Activated CD8-positive, alpha-beta memory T cell treated with anti-CD3 and anti-CD28 coated beads, Interleukin-2, amount 10 ng/mL, durations not matched to agents 7 days and 5 days (primary cell): ENCODE results near the gene HSD11B1. TPM values are rescaled to one million over a fixed set of nuclear protein-coding genes. Genes with fewer than 3 reads are reported as not detected.

Experiments
- ATAC-seq: fragments of 150-1000 bp; cut with Tn5 transposase; one replicate; pipeline ENCODE4 v1.10.0; 2021; ENCODE audit warnings: moderate library complexity
- CTCF ChIA-PET: fragments of 350-600 bp; sonication (Branson Sonifier 250); formaldehyde crosslinking; loops from one replicate; lab custom pipeline; 2021; ENCODE audit warnings: antibody characterized with exemption; lab: Charles Lee
- DNase-seq: peaks from one replicate; pipeline ENCODE4 v3.0.0-alpha.2; 2020
- H3K27ac Mint-ChIP-seq: one replicate; pipeline ENCODE4 v1.8.0; 2021; ENCODE audit warnings: mild to moderate bottlenecking, mixed read lengths
- H3K27me3 Mint-ChIP-seq: one replicate; pipeline ENCODE4 v1.8.0; 2021; ENCODE audit warnings: mixed read lengths
- H3K36me3 Mint-ChIP-seq: one replicate; pipeline ENCODE4 v1.8.0; 2021; ENCODE audit warnings: mild to moderate bottlenecking, mixed read lengths
- H3K4me1 Mint-ChIP-seq: one replicate; pipeline ENCODE4 v1.8.0; 2021; ENCODE audit warnings: mixed read lengths
- H3K4me3 Mint-ChIP-seq: one replicate; pipeline ENCODE4 v1.8.0; 2021; ENCODE audit warnings: mild to moderate bottlenecking, moderate library complexity, mixed read lengths
- H3K9me3 Mint-ChIP-seq: one replicate; pipeline ENCODE4 v1.8.0; 2022; ENCODE audit warnings: low read depth, mixed read lengths
- total RNA-seq, 2 experiments: library from RNA; stranded (reverse); gene quantifications; one replicate each; pipeline ENCODE4 v1.2.3, GENCODE V29; 2021

The HSD11B1 gene
- total RNA-seq, 2 experiments from 2014 or later, result 0.91 TPM; not detected in 1

DNA sequence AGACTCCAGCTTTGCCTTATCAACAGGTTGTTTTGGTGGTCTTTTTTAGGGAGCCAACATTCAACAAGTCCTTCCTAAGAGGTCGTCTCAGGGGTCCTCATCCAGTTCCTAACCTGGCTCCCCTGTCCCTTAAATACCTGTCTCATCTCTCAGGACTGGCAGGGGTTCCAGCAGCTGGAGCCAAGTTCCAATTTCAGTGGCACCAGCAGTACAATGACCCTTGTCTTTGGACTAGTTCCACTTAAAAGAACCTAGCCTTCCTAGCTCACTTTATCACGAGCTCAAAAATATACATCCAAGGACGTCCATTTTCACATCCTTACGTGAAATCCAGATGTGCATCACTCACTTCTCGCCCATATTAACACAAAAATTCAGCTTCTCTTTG, 32.5 kb downstream of the HSD11B1 start:
- no peak overlapping the region for H3K4me3 Mint-ChIP-seq
- CTCF ChIA-PET, result interaction anchor here (0.8 to 2.0 kb wide), 8 partner anchors 9 to 177 kb away, joined by 3 to 8 read pairs (median 4); no protein-coding TSS in a partner anchor
- H3K27me3 Mint-ChIP-seq, result no peaks in the 10 kb centered on the region
- DNase-seq (no peak), ATAC-seq (no peak)
- peaks cover 2% of the 10 kb centered on the region for H3K36me3 Mint-ChIP-seq
- H3K27ac Mint-ChIP-seq, result no peak overlapping the region
- H3K4me1 Mint-ChIP-seq, result peaks cover 11% of the 10 kb centered on the region
- H3K9me3 Mint-ChIP-seq, result no peaks in the 10 kb centered on the region

DNA sequence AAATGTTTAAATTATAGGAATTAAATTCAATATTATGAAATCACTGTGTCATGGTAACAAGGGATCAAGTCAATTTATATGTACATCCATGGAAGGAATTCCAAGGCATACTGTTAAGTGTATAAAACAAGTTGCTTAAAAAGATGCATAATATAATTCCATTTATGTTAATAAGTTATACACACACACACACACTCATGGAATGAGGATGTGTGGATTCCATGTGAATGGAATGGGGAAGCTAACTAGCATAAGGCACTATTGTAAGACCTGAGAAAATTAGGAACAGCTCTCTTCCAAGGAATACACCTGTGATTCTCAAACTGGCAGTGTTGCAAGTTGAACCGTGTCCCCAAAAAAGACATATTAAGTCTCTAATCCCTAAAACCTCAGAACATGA, 33.6 kb downstream of the HSD11B1 start:
- Mint-ChIP-seq H3K4me1 (peaks cover 19% of the 10 kb centered on the region), H3K36me3 (no peaks in the 10 kb centered on the region)

DNA sequence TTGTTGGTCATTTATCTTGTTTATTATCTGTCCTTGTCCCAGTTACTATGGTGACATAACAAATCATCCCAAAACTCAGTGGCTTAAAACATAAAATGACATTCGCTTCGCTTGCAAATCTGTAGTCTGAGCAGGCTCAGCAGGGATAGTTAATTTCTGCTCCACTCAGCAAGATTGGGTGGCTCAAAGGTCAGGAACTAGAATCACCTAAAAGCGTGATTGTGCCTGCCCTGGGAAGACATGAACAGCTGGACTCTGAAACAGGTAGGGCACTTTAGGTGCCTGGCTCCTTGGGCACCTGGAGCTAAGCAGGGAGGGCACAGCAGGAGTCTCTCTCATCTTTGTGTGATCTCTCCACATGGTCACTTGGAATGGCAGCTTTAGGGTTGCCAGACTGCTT, 36.5 kb downstream of the HSD11B1 start:
- H3K4me3 Mint-ChIP-seq, result no peak overlapping the region
- H3K27ac Mint-ChIP-seq, result no peak overlapping the region
- H3K27me3 Mint-ChIP-seq, result no peaks in the 10 kb centered on the region
- CTCF ChIA-PET, result interaction anchor here (0.7 kb wide), 1 partner anchor 10 kb away, joined by 3 read pairs; no protein-coding TSS in a partner anchor
- no peaks in the 10 kb centered on the region for H3K9me3 Mint-ChIP-seq
- ATAC-seq (no peak), DNase-seq (no peak)
- peaks cover 19% of the 10 kb centered on the region for H3K4me1 Mint-ChIP-seq
- H3K36me3 Mint-ChIP-seq, result no peaks in the 10 kb centered on the region

More for the DNA sequence above, 33.6 kb downstream of the HSD11B1 start:
- no peak for ATAC-seq
- CTCF ChIA-PET, result interaction anchor here (2.0 kb wide), 1 partner anchor 10 kb away, joined by 8 read pairs; no protein-coding TSS in a partner anchor
- no peak for DNase-seq
- no peaks in the 10 kb centered on the region for H3K27me3 Mint-ChIP-seq
- no peak overlapping the region for H3K4me3 Mint-ChIP-seq
- H3K27ac Mint-ChIP-seq, result no peak overlapping the region
- H3K9me3 Mint-ChIP-seq, result no peaks in the 10 kb centered on the region

DNA sequence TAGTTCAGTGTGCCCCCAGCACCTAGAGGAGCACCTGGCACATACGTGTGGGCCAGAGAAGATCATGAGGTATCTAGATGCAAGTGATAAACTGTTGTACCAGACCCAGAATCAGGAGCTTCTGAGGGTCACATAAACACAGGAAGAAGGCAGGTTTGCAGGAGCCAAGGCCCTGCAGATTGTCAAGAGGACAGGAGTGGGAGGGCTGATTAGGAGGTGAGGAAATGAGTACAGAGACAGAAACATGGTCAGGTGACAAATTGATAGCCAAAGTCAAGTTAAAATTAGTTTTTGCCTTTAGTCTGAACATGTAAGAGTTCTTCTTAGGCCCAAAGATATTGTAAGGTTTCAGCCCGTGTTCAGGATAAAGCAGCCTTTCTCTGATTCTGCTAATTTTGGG, 37.2 kb downstream of the HSD11B1 start:
- ATAC-seq (no peak), DNase-seq (no peak)
- Mint-ChIP-seq H3K4me3 (no peak overlapping the region), H3K4me1 (peaks cover 18% of the 10 kb centered on the region), H3K27ac (no peak overlapping the region), H3K27me3 (no peaks in the 10 kb centered on the region), H3K9me3 (no peaks in the 10 kb centered on the region), H3K36me3 (no peaks in the 10 kb centered on the region)
- CTCF ChIA-PET, result no interaction called here

DNA sequence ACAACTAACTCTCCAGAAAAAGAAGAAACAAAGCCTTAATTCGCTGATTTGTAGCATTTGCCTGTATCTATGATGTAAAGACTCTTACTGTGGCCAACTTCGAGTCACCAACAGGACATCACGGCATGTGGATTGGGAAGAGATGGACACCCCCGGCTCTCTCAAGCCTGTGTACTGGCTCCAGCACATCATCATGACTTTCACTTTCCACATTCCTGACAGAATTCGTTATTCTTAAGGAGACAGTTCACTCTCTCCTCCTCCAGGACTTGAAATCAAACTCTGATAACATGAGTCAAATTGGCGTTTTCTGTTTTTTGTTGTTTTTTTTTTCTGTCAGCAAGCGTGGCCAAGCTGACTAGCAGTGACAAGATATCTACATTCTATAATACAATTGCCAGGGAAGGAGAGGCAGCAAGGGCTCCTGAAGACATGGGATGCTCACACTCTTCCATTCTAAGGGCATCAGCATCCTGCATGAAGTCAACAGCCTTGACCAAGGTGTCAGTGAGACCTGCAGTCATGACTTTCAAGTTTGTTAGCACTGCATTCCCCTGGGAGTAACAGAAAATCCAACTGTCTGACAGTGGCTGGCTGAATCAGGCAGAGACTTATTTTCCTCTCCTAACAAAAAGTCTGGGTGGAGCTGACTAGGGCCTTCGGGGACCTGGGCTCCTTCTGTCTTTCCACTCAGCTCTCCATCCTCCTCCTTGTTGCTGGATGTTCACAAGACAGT, 37.9 kb downstream of the HSD11B1 start:
- no peaks in the 10 kb centered on the region for H3K9me3 Mint-ChIP-seq
- peaks cover 22% of the 10 kb centered on the region for H3K4me1 Mint-ChIP-seq
- DNase-seq (no peak), ATAC-seq (no peak)
- no peak overlapping the region for H3K27ac Mint-ChIP-seq
- no peaks in the 10 kb centered on the region for H3K36me3 Mint-ChIP-seq
- no peaks in the 10 kb centered on the region for H3K27me3 Mint-ChIP-seq
- CTCF ChIA-PET, result interaction anchor here (1.8 kb wide), 1 partner anchor 176 kb away, joined by 9 read pairs; no protein-coding TSS in a partner anchor
- no peak overlapping the region for H3K4me3 Mint-ChIP-seq

DNA sequence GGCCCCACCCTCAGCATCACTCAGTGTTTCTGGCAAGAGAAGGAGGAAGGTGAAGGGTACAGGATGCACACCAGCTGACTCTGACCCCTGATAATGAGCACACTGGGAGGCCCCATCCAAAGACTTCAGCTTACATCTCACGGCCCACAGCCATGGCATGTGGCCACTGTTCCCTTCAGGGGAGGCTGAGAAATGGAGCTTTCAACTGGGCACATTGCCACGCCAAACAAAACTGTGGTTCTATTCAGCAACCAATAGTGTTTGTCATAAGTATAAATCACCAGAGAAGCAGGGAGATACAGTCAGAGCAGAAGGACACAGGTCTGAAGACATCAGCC, 38.5 kb downstream of the HSD11B1 start:
- H3K4me1 Mint-ChIP-seq, result peaks cover 26% of the 10 kb centered on the region
- DNase-seq, result no peak
- no peaks in the 10 kb centered on the region for H3K36me3 Mint-ChIP-seq
- no peak overlapping the region for H3K4me3 Mint-ChIP-seq
- no peaks in the 10 kb centered on the region for H3K9me3 Mint-ChIP-seq
- no peak overlapping the region for H3K27ac Mint-ChIP-seq
- no peak for ATAC-seq
- CTCF ChIA-PET, result interaction anchor here (0.9 to 1.8 kb wide), 2 partner anchors 15 to 177 kb away, joined by 4 to 9 read pairs; no protein-coding TSS in a partner anchor
- H3K27me3 Mint-ChIP-seq, result no peaks in the 10 kb centered on the region

- ATAC-seq, result no peak
- no peaks in the 10 kb centered on the region for H3K9me3 Mint-ChIP-seq
- peaks cover 54% of the 10 kb centered on the region for H3K4me1 Mint-ChIP-seq
- no peaks in the 10 kb centered on the region for H3K27me3 Mint-ChIP-seq
- no peaks in the 10 kb centered on the region for H3K36me3 Mint-ChIP-seq
- DNase-seq, result no peak
- no peak overlapping the region for H3K27ac Mint-ChIP-seq
- H3K4me3 Mint-ChIP-seq, result no peak overlapping the region
- CTCF ChIA-PET, result interaction anchor here (0.7 to 2.4 kb wide), 10 partner anchors 15 to 181 kb away, joined by 3 to 10 read pairs (median 4); no protein-coding TSS in a partner anchor
These were observed 42.0 kb downstream of the HSD11B1 start for GRCh38 chr1:209746451-209747165.

- ATAC-seq, result peak; percentile 80
- peak; percentile 94 for DNase-seq
- peak overlapping the region; percentile 87 for H3K27ac Mint-ChIP-seq
- peak overlapping the region; percentile 71 for H3K4me3 Mint-ChIP-seq
- CTCF ChIA-PET, result interaction anchor here (0.7 to 7.4 kb wide), 29 partner anchors 9 to 201 kb away, joined by 3 to 105 read pairs (median 5); partner anchors contain the start of genes C1orf74, G0S2, TRAF3IP3 and UTP25
- H3K36me3 Mint-ChIP-seq, result peaks cover 2% of the 10 kb centered on the region
- peaks cover 58% of the 10 kb centered on the region for H3K4me1 Mint-ChIP-seq
- no peaks in the 10 kb centered on the region for H3K9me3 Mint-ChIP-seq
- no peaks in the 10 kb centered on the region for H3K27me3 Mint-ChIP-seq
These were observed 43.1 kb downstream of the HSD11B1 start for GRCh38 chr1:209747580-209748262.

DNA sequence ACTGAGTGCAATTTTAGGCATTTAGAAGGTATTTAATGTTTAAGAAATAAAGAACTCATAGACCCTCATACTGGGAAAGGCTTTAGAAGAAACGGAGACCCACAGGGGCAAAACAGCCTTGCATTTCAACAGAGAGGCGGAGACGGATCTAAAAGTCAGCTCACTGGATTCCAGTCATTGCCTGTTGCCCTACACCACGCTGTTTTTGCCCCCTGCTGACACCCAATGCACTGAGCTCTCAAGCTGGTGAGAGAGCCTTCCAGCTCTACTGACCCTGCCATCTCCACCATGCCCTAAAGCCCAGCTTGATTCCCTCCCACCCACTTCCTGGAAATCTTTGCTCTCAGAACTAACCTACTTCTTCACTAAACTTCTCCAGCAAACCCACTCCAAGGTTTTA, 44.0 kb downstream of the HSD11B1 start:
- DNase-seq (no peak), ATAC-seq (no peak)
- Mint-ChIP-seq H3K4me1 (peaks cover 61% of the 10 kb centered on the region), H3K27ac (peak overlapping the region; percentile 87), H3K4me3 (peak overlapping the region; percentile 71), H3K36me3 (peaks cover 2% of the 10 kb centered on the region), H3K27me3 (no peaks in the 10 kb centered on the region), H3K9me3 (no peaks in the 10 kb centered on the region)
- CTCF ChIA-PET, result interaction anchor here (0.8 to 7.4 kb wide), 26 partner anchors 8 to 202 kb away, joined by 3 to 105 read pairs (median 8); partner anchors contain the start of genes C1orf74, G0S2, TRAF3IP3 and UTP25

DNA sequence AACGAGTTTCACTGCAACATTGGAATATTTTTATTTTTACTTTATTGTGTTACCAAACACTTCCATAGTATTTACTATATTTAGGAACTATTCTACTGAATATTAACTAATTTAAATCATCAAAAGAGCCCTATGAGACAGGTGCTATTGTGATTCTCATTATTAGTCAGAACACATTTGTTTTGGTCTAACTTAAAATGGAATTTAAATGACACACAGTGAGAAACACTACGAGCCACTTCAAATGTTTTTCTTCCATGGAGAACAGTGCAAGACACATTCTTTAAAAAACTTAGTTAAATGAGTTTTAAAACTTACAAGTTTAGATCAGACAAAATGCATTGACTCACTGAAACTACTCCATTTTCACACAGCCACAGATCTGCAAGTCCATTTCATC, 44.6 kb downstream of the HSD11B1 start:
- Mint-ChIP-seq H3K4me1 (peaks cover 67% of the 10 kb centered on the region), H3K9me3 (no peaks in the 10 kb centered on the region), H3K36me3 (peaks cover 4% of the 10 kb centered on the region), H3K27me3 (no peaks in the 10 kb centered on the region), H3K27ac (peak overlapping the region; percentile 84), H3K4me3 (peak overlapping the region; percentile 6)
- DNase-seq, result no peak
- CTCF ChIA-PET, result interaction anchor here (1.2 to 7.4 kb wide), 13 partner anchors 10 to 202 kb away, joined by 3 to 105 read pairs (median 10); partner anchors contain the start of genes C1orf74 and UTP25
- no peak for ATAC-seq

DNA sequence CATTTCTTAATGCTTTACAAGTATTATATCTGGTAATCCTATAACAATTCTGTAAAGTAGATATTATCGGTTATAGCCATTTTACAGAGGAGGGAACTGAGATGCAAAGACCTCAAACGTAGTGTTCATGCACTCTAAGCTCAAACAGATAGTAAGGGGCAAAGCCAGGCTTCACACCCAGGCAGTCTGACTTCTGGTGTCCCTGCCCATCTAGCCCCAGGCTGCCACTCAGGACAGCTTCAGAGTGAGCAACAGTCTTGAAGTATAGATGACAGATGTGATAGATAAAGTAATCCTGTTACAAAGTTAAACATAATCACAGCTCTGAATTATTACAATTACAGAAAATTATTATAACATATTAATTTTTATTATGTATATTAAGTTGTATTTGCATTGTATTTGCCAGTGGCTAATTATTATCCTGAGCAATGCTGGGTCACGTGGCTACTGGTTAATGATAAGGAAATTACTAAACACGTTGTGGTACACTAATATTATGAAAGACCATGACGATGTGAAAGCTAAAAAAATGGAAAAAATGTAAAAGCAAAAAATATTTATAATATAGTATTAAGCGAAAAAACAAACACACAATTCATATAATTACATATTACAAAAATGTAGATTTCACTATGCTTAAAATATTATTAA, 45.2 kb downstream of the HSD11B1 start:
- peaks cover 69% of the 10 kb centered on the region for H3K4me1 Mint-ChIP-seq
- DNase-seq, result peak; percentile 53
- H3K27ac Mint-ChIP-seq, result peak overlapping the region; percentile 84
- ATAC-seq, result no peak
- CTCF ChIA-PET, result interaction anchor here (0.6 to 7.4 kb wide), 10 partner anchors 18 to 181 kb away, joined by 3 to 105 read pairs (median 6); partner anchors contain the start of gene UTP25
- peak overlapping the region; percentile 6 for H3K4me3 Mint-ChIP-seq
- H3K27me3 Mint-ChIP-seq, result no peaks in the 10 kb centered on the region
- H3K36me3 Mint-ChIP-seq, result peaks cover 4% of the 10 kb centered on the region
- no peaks in the 10 kb centered on the region for H3K9me3 Mint-ChIP-seq

DNA sequence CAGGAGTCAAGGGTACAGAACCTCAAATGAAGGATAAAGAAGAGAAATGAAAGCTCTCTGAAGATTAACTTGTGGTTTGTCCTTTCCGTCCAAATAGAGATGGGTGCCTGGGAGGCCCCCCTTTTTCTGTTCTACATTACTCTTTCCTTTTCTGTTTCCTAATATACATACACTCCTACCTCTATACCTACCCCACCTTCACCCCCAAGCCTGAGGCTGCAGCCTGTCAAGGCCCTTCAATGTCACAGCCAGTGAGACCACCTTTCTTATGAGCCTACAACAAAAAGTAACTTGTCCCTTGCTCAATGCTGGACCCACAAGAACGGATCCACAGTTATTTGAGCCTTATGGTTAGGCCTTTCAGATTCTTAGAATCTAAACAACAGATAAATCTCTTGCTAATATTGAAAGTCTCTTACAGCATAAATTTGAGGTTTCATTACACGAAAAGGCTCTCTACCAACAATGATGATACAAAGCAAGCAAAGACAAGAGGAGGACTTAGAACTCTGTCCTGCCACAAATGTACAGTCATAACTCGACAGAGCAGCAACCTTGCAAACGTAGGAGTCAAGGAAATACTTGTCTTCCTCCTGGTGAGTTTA, 47.1 kb downstream of the HSD11B1 start:
- H3K9me3 Mint-ChIP-seq, result no peaks in the 10 kb centered on the region
- H3K4me3 Mint-ChIP-seq, result peak overlapping the region; percentile 74
- no peaks in the 10 kb centered on the region for H3K27me3 Mint-ChIP-seq
- CTCF ChIA-PET, result interaction anchor here (1.3 to 7.4 kb wide), 4 partner anchors 9 to 72 kb away, joined by 4 to 105 read pairs (median 7); no protein-coding TSS in a partner anchor
- peak; percentile 50 for ATAC-seq
- peaks cover 15% of the 10 kb centered on the region for H3K36me3 Mint-ChIP-seq
- H3K27ac Mint-ChIP-seq, result peak overlapping the region; percentile 97
- peak; percentile 79 for DNase-seq
- H3K4me1 Mint-ChIP-seq, result peaks cover 79% of the 10 kb centered on the region
